H9 (cell line): ENCODE results near the gene BTNL3. TPM values are rescaled to one million over a fixed set of nuclear protein-coding genes. Genes with fewer than 3 reads are reported as not detected.

Experiments used
- DNase-seq: peaks from one replicate; pipeline ENCODE4 v3.0.0-alpha.2; 2017
- H2AFZ ChIP-seq: one replicate; pipeline ENCODE4 v1.6.1; 2013; ENCODE audit warnings: mild to moderate bottlenecking, low read length, control low read depth, moderate library complexity
- H2AK5ac ChIP-seq: 2 replicates; pipeline ENCODE4 v1.6.1; 2013; ENCODE audit warnings: low read length, control low read depth, mixed read lengths; ENCODE audit not compliant: insufficient read length
- H2BK120ac ChIP-seq: one replicate; pipeline ENCODE4 v1.6.1; 2013; ENCODE audit warnings: low read depth, mild to moderate bottlenecking, low read length, control low read depth, inconsistent platforms; ENCODE audit not compliant: poor library complexity, severe bottlenecking
- H2BK12ac ChIP-seq: 2 replicates; pipeline ENCODE4 v1.6.1; 2013; ENCODE audit warnings: low read length, control low read depth, mixed read lengths, low read depth; ENCODE audit not compliant: insufficient read length
- H2BK15ac ChIP-seq: 2 replicates; pipeline ENCODE4 v1.6.1; 2013; ENCODE audit warnings: low read depth, low read length, control low read depth
- H2BK20ac ChIP-seq: one replicate; pipeline ENCODE4 v1.6.1; 2013; ENCODE audit warnings: low read depth, mild to moderate bottlenecking, low read length, control low read depth, inconsistent platforms; ENCODE audit not compliant: poor library complexity, severe bottlenecking
- H2BK5ac ChIP-seq: 2 replicates; pipeline ENCODE4 v1.6.1; 2013; ENCODE audit warnings: low read length, control low read depth, mixed read lengths; ENCODE audit not compliant: insufficient read length
- H3K14ac ChIP-seq: 2 replicates; pipeline ENCODE4 v1.6.1; 2013; ENCODE audit warnings: low read length, control low read depth; ENCODE audit not compliant: insufficient read depth
- H3K18ac ChIP-seq: 2 replicates; pipeline ENCODE4 v1.6.1; 2013; ENCODE audit warnings: low read depth, mild to moderate bottlenecking, mixed read lengths, low read length, control low read depth; ENCODE audit not compliant: insufficient read length
- H3K23ac ChIP-seq: 2 replicates; pipeline ENCODE4 v1.6.1; 2013; ENCODE audit warnings: low read length, control low read depth, mixed read lengths, low read depth; ENCODE audit not compliant: insufficient read length
- H3K23me2 ChIP-seq: 2 replicates; pipeline ENCODE4 v1.6.1; 2013; ENCODE audit warnings: low read depth, mild to moderate bottlenecking, mixed read lengths, low read length, control low read depth; ENCODE audit not compliant: insufficient read length, poor library complexity, severe bottlenecking
- H3K27ac ChIP-seq: 2 replicates; pipeline ENCODE4 v1.5.1; 2013; ENCODE audit warnings: low read length, control low read depth, mixed read lengths, low read depth; ENCODE audit not compliant: insufficient read length
- H3K27me3 ChIP-seq: 2 replicates; pipeline ENCODE4 v1.6.1; 2013; ENCODE audit warnings: low read length, control low read depth, inconsistent platforms; ENCODE audit not compliant: insufficient read depth
- H3K4ac ChIP-seq: 2 replicates; pipeline ENCODE4 v1.6.1; 2013; ENCODE audit warnings: low read depth, mild to moderate bottlenecking, control low read depth, inconsistent platforms, low read length, moderate library complexity
- H3K4me1 ChIP-seq: 2 replicates; pipeline ENCODE4 v1.6.1; 2013; ENCODE audit warnings: low read length, control low read depth, inconsistent platforms; ENCODE audit not compliant: insufficient read depth
- H3K4me2 ChIP-seq: 2 replicates; pipeline ENCODE4 v1.6.1; 2013; ENCODE audit warnings: low read length, control low read depth, mixed read lengths; ENCODE audit not compliant: insufficient read length, insufficient read depth
- H3K56ac ChIP-seq: 2 replicates; pipeline ENCODE4 v1.6.1; 2013; ENCODE audit warnings: low read depth, mild to moderate bottlenecking, mixed read lengths, low read length, control low read depth; ENCODE audit not compliant: insufficient read length
- H3K79me1 ChIP-seq: 2 replicates; pipeline ENCODE4 v1.6.1; 2013; ENCODE audit warnings: low read depth, mild to moderate bottlenecking, moderate library complexity, low read length, control low read depth, inconsistent platforms; ENCODE audit not compliant: insufficient read depth, poor library complexity, severe bottlenecking
- H3K79me2 ChIP-seq: 2 replicates; pipeline ENCODE4 v1.6.1; 2013; ENCODE audit warnings: low read length, control low read depth, inconsistent platforms; ENCODE audit not compliant: insufficient read depth
- H3K9ac ChIP-seq: 2 replicates; pipeline ENCODE4 v1.6.1; 2013; ENCODE audit warnings: low read length, control low read depth, mixed read lengths; ENCODE audit not compliant: insufficient read length; ENCODE audit errors: extremely low read depth
- H3K9me3 ChIP-seq: one replicate; pipeline ENCODE4 v1.6.1; 2013; ENCODE audit warnings: low read depth, low read length, inconsistent platforms; ENCODE audit not compliant: control insufficient read depth
- H3T11ph ChIP-seq: one replicate; pipeline ENCODE4 v1.6.1; 2013; ENCODE audit warnings: mild to moderate bottlenecking, low read length, control low read depth, inconsistent platforms
- H4K20me1 ChIP-seq: one replicate; pipeline ENCODE4 v1.6.1; 2013; ENCODE audit not compliant: control insufficient read depth, insufficient read length, insufficient read depth
- H4K5ac ChIP-seq: 2 replicates; pipeline ENCODE4 v1.6.1; 2013; ENCODE audit warnings: low read depth, mild to moderate bottlenecking, mixed read lengths, low read length, control low read depth; ENCODE audit not compliant: insufficient read length
- H4K8ac ChIP-seq: replicated peaks from 2 replicates; pipeline ENCODE4 v1.6.1; 2013; ENCODE audit warnings: low read length, control low read depth, mixed read lengths, low read depth; ENCODE audit not compliant: insufficient read length
- H4K91ac ChIP-seq: 2 replicates; pipeline ENCODE4 v1.6.1; 2013; ENCODE audit warnings: low read depth, mild to moderate bottlenecking, moderate library complexity, mixed read lengths, low read length, control low read depth; ENCODE audit not compliant: insufficient read length
- H3K27ac Mint-ChIP-seq, 3 experiments: 2 replicates in 2 of 3; 3 replicates in 1 of 3; pipeline ENCODE4 v1.8.0; 2020 to 2021; ENCODE audit warnings: mixed read lengths in 3 of 3, mild to moderate bottlenecking in 1 of 3, moderate library complexity in 1 of 3
- H3K27me3 Mint-ChIP-seq: 2 replicates; pipeline ENCODE4 v1.8.0; 2021; ENCODE audit warnings: low read depth, mild to moderate bottlenecking, moderate library complexity, mixed read lengths
- H3K36me3 Mint-ChIP-seq, 3 experiments: 2 replicates in 2 of 3; 3 replicates in 1 of 3; pipeline ENCODE4 v1.8.0; 2020 to 2021; ENCODE audit warnings: low read depth in 3 of 3, mixed read lengths in 3 of 3; ENCODE audit not compliant: insufficient read depth in 1 of 3
- H3K4me1 Mint-ChIP-seq, 2 experiments: 2 replicates each; pipeline ENCODE4 v1.8.0; 2020; ENCODE audit warnings: mixed read lengths in 2 of 2
- H3K4me3 Mint-ChIP-seq, 2 experiments: 2 replicates in 1 of 2; 3 replicates in 1 of 2; pipeline ENCODE4 v1.8.0; 2020 to 2021; ENCODE audit warnings: mild to moderate bottlenecking in 2 of 2, mixed read lengths in 2 of 2, moderate library complexity in 1 of 2
- H3K9me3 Mint-ChIP-seq, 2 experiments: 2 replicates in 1 of 2; 3 replicates in 1 of 2; pipeline ENCODE4 v1.8.0; 2020; ENCODE audit warnings: mild to moderate bottlenecking in 2 of 2, mixed read lengths in 2 of 2, moderate library complexity in 1 of 2
- WGBS: extraction: QIAGEN DNeasy Blood & Tissue Kit; methylation state at CpG from one replicate; pipeline ENCODE4 v1.1.7; 2013; ENCODE audit warnings: missing lambda C conversion rate, low lambda C conversion rate, mixed read lengths; ENCODE audit not compliant: insufficient read length; ENCODE audit errors: extremely low coverage; 5-methylcytosine and 5-hydroxymethylcytosine counted together
- total RNA-seq: library from RNA; stranded (reverse); gene quantifications from 2 replicates; pipeline ENCODE4 v1.2.1, GENCODE V29; 2021
- TF ChIP-seq, protein P1 (sequence below): fragments of 200-600 bp; sonication (generic); conservative IDR thresholded peaks from 3 replicates; pipeline ENCODE4 v1.8.0; 2021; ENCODE audit warnings: antibody characterized with exemption, mild to moderate bottlenecking

BTNL3 gene
- total RNA-seq, 1 experiment from 2014 or later: not detected

DNA sequence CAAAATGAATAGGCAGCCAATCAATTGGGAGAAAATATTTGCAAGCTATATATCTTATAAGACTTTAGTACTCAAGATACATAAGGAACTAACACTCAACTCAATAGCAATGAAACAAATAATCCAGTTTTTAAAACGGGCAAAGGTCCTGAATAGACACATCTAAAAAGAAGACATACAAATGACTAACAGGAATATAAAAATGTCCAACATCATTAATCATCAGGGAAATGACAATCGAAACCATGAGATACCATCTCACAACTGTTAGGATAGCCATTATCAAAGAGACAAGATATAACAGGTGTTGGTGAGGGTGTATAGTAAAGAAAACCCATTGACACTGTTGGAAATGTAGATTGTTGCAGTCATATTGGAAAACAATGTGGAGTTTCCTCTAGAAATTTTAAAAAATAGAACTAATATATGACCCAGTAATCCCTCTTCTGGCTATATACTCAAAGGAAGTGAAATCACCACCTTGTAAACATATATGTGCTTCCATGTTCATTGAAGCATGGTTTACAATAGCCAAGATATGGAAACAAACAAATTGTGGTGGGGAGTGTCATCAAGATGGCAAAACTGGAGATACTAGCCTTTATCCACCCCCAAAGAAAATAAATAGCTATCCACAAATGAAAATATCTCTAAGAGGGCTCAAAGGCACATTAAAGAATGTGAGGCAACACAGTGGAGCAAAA lies 13.9 kb upstream of the BTNL3 start:
- Histone ChIP-seq H2AK5ac (no peak overlapping the region), H3K23ac (no peak overlapping the region), H4K20me1 (no peaks in the 10 kb centered on the region), H3K9me3 (no peaks in the 10 kb centered on the region), H2BK120ac (no peak overlapping the region), H2BK15ac (no peak overlapping the region), H3K4me2 (no peak overlapping the region), H3K9ac (no peak overlapping the region), H3K56ac (no peak overlapping the region), H4K8ac (no peak overlapping the region), H2BK5ac (no peak overlapping the region), H3K79me2 (no peaks in the 10 kb centered on the region), H4K5ac (no peak overlapping the region), H3K27ac (no peak overlapping the region), H3K14ac (no peak overlapping the region), H3K23me2 (no peaks in the 10 kb centered on the region), H3K4ac (no peak overlapping the region), H3K27me3 (no peaks in the 10 kb centered on the region), H2BK12ac (no peak overlapping the region), H3K4me1 (no peaks in the 10 kb centered on the region), H3K18ac (no peak overlapping the region), H2BK20ac (no peak overlapping the region), H2AFZ (no peak overlapping the region), H3K79me1 (no peaks in the 10 kb centered on the region), H3T11ph (no peak overlapping the region), H4K91ac (no peak overlapping the region)
- TF ChIP-seq, protein P1, sequence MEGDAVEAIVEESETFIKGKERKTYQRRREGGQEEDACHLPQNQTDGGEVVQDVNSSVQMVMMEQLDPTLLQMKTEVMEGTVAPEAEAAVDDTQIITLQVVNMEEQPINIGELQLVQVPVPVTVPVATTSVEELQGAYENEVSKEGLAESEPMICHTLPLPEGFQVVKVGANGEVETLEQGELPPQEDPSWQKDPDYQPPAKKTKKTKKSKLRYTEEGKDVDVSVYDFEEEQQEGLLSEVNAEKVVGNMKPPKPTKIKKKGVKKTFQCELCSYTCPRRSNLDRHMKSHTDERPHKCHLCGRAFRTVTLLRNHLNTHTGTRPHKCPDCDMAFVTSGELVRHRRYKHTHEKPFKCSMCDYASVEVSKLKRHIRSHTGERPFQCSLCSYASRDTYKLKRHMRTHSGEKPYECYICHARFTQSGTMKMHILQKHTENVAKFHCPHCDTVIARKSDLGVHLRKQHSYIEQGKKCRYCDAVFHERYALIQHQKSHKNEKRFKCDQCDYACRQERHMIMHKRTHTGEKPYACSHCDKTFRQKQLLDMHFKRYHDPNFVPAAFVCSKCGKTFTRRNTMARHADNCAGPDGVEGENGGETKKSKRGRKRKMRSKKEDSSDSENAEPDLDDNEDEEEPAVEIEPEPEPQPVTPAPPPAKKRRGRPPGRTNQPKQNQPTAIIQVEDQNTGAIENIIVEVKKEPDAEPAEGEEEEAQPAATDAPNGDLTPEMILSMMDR: no peak
- Mint-ChIP-seq H3K4me1 (no peaks in the 10 kb centered on the region), H3K27me3 (peaks cover 1% of the 10 kb centered on the region; the same call in 1 of the 2 replicates), H3K4me3 (no peak overlapping the region), H3K36me3 (no peaks in the 10 kb centered on the region), H3K9me3 (peaks cover 0 to 11% of the 10 kb centered on the region in 2 experiments; a peak in 2 of 5 replicates), H3K27ac (no peak overlapping the region)
- WGBS: no CpG with 5 or more reads among the region's 2 CpGs
- no peak for DNase-seq
